ENCODE results near the gene SPINT1.
"Not testable (repeated sequence)": the region's sequence is repeated elsewhere in the genome, so short reads cannot be mapped to it uniquely, and the experiment has no call there.

Gene SPINT1

GRCh38 chr15:40853241-40853890 is 9.5 kb downstream of the SPINT1 start:
- Histone ChIP-seq H3K27me3 (ENCODE audit: insufficient read depth, insufficient read length) (no peaks in the 10 kb centered on the region), H3K9ac (ENCODE audit: insufficient read length, low read depth) (no peak overlapping the region), H3K36me3 (ENCODE audit: insufficient read depth, insufficient read length, low read length) (peaks cover 44% of the 10 kb centered on the region), H3K4me1 (ENCODE audit: insufficient read depth, insufficient read length) (peaks cover 6% of the 10 kb centered on the region), H3K4me3 (ENCODE audit: insufficient read length, low read depth) (no peak overlapping the region), H3K9me3 (ENCODE audit: insufficient read depth, low read length) (no peaks in the 10 kb centered on the region)
- DNase-seq (ENCODE audit: low read depth, low spot score) = no peak
- no peak for TF ChIP-seq ZNF274 (IDR thresholded peaks at IDR 0.05; ENCODE audit: low read depth, low read length)
- TF ChIP-seq YY1 (IDR thresholded peaks at IDR 0.05; ENCODE audit: insufficient read depth, insufficient read length) = no peak
- no peak for TF ChIP-seq SUZ12 (IDR thresholded peaks at IDR 0.05; ENCODE audit: extremely low read depth, insufficient read depth, insufficient read length)

- no peak for DNase-seq (ENCODE audit: low read depth, low spot score)
- no peaks in the 10 kb centered on the region for H3K27me3 ChIP-seq (ENCODE audit: insufficient read depth, insufficient read length)
- peaks cover 6% of the 10 kb centered on the region for H3K4me1 ChIP-seq (ENCODE audit: insufficient read depth, insufficient read length)
- H3K9ac ChIP-seq (ENCODE audit: insufficient read length, low read depth) = no peak overlapping the region
- TF ChIP-seq ZNF274 (IDR thresholded peaks at IDR 0.05; ENCODE audit: low read depth, low read length) (no peak), YY1 (IDR thresholded peaks at IDR 0.05; ENCODE audit: insufficient read depth, insufficient read length) (no peak), SUZ12 (IDR thresholded peaks at IDR 0.05; ENCODE audit: extremely low read depth, insufficient read depth, insufficient read length) (no peak)
- no peak overlapping the region for H3K4me3 ChIP-seq (ENCODE audit: insufficient read length, low read depth)
- H3K36me3 ChIP-seq (ENCODE audit: insufficient read depth, insufficient read length, low read length) = peaks cover 47% of the 10 kb centered on the region
- no peaks in the 10 kb centered on the region for H3K9me3 ChIP-seq (ENCODE audit: insufficient read depth, low read length)
Observed at GRCh38 chr15:40854161-40854560, 10.3 kb downstream of the SPINT1 start.

DNA sequence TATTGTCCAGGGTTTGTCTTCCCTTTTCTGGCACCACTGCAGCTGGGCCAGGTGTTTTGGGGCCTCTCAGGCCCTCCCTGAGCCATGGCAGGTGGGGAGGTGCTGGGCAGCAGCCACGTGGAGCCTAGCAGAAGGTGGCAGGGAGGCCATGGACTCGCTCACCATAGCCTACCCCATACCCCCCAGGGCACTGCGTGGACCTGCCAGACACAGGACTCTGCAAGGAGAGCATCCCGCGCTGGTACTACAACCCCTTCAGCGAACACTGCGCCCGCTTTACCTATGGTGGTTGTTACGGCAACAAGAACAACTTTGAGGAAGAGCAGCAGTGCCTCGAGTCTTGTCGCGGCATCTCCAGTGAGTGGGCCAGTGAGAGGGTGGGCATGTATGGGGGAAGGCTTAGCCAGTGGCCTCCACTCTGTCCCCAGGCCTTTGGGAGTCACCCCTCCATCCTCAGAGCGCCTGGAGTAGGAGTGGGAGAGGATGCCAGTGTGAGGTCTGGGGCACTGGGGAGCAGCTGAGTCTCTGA is 11.9 kb downstream of the SPINT1 start:
- H3K9ac ChIP-seq (ENCODE audit: insufficient read length, low read depth) = no peak overlapping the region
- H3K4me1 ChIP-seq (ENCODE audit: insufficient read depth, insufficient read length) = peaks cover 9% of the 10 kb centered on the region
- no peaks in the 10 kb centered on the region for H3K27me3 ChIP-seq (ENCODE audit: insufficient read depth, insufficient read length)
- TF ChIP-seq SUZ12 (IDR thresholded peaks at IDR 0.05; ENCODE audit: extremely low read depth, insufficient read depth, insufficient read length) (no peak), ZNF274 (IDR thresholded peaks at IDR 0.05; ENCODE audit: low read depth, low read length) (no peak), YY1 (IDR thresholded peaks at IDR 0.05; ENCODE audit: insufficient read depth, insufficient read length) (no peak)
- no peaks in the 10 kb centered on the region for H3K9me3 ChIP-seq (ENCODE audit: insufficient read depth, low read length)
- peaks cover 42% of the 10 kb centered on the region for H3K36me3 ChIP-seq (ENCODE audit: insufficient read depth, insufficient read length, low read length)
- DNase-seq (ENCODE audit: low read depth, low spot score) = no peak
- H3K4me3 ChIP-seq (ENCODE audit: insufficient read length, low read depth) = no peak overlapping the region

- Histone ChIP-seq H3K27me3 (ENCODE audit: insufficient read depth, insufficient read length) (no peaks in the 10 kb centered on the region), H3K36me3 (ENCODE audit: insufficient read depth, insufficient read length, low read length) (peaks cover 42% of the 10 kb centered on the region), H3K9ac (ENCODE audit: insufficient read length, low read depth) (no peak overlapping the region), H3K4me1 (ENCODE audit: insufficient read depth, insufficient read length) (peaks cover 9% of the 10 kb centered on the region), H3K9me3 (ENCODE audit: insufficient read depth, low read length) (no peaks in the 10 kb centered on the region), H3K4me3 (ENCODE audit: insufficient read length, low read depth) (no peak overlapping the region)
- DNase-seq (ENCODE audit: low read depth, low spot score) = no peak
- no peak for TF ChIP-seq YY1 (IDR thresholded peaks at IDR 0.05; ENCODE audit: insufficient read depth, insufficient read length)
- TF ChIP-seq ZNF274 (IDR thresholded peaks at IDR 0.05; ENCODE audit: low read depth, low read length) = no peak
- TF ChIP-seq SUZ12 (IDR thresholded peaks at IDR 0.05; ENCODE audit: extremely low read depth, insufficient read depth, insufficient read length) = no peak
Observed at GRCh38 chr15:40856746-40857145, 12.9 kb downstream of the SPINT1 start.

DNA sequence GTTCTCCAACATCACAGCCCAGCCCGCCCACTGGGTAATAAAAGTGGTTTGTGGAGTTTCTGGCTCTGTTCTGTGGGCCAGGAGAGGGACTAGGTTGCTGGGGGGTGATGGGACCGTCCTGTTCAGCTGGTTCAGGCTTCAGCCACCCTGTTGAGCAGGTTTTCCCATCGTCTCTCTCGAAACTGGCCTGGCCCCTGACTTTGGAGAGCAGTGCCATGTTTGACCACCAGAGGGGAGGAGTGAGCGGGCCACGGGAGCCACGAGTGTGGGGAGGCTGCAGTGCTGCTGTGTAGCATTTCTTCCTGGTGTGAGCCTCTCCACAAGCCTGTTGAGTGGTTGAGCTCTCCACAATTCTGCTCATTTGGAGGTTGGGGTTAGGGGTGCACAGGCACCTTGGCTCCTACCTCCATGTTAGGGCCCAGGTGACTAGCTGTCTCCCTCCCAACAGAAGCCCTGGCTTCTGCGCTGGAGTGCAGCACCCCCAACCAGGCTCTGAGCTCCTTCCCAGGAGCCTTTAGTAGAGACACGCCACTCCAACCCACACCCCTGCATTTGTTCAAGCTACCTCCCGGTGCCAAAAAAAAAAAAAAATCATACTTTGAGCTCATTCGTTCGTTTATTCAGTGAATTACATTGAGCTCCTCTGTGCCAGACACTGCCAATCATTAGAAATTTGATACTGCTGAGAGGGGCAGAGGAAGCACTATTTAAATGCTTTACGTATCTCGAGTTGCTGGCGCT is 13.9 kb downstream of the SPINT1 start:
- peaks cover 9% of the 10 kb centered on the region for H3K4me1 ChIP-seq (ENCODE audit: insufficient read depth, insufficient read length)

DNA sequence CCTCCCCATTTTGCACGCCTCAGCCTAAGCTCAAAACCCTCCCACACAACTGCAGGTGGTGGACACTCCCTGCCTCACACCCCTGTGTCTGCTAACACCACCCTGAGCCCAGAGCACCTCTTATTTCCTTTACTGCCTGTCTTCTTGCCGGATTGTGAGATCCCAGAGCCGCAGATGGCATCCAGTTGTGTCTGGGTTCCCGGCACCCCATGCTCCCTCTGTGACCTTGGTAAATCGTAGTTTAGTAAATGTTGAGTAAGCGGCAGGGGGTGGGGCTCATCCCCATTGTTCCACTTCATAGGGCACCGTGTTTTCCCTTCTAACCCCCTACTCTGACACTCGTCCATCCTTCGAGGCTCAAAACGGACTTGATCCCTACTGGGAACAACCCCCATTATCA is 14.9 kb downstream of the SPINT1 start:
- Histone ChIP-seq H3K36me3 (ENCODE audit: insufficient read depth, insufficient read length, low read length) (peaks cover 34% of the 10 kb centered on the region), H3K9me3 (ENCODE audit: insufficient read depth, low read length) (no peaks in the 10 kb centered on the region), H3K4me1 (ENCODE audit: insufficient read depth, insufficient read length) (peaks cover 9% of the 10 kb centered on the region), H3K4me3 (ENCODE audit: insufficient read length, low read depth) (no peak overlapping the region), H3K27me3 (ENCODE audit: insufficient read depth, insufficient read length) (no peaks in the 10 kb centered on the region), H3K9ac (ENCODE audit: insufficient read length, low read depth) (no peak overlapping the region)
- no peak for DNase-seq (ENCODE audit: low read depth, low spot score)
- TF ChIP-seq YY1 (IDR thresholded peaks at IDR 0.05; ENCODE audit: insufficient read depth, insufficient read length) = no peak
- no peak for TF ChIP-seq ZNF274 (IDR thresholded peaks at IDR 0.05; ENCODE audit: low read depth, low read length)
- no peak for TF ChIP-seq SUZ12 (IDR thresholded peaks at IDR 0.05; ENCODE audit: extremely low read depth, insufficient read depth, insufficient read length)

More for the DNA sequence above, 13.9 kb downstream of the SPINT1 start:
- H3K36me3 ChIP-seq (ENCODE audit: insufficient read depth, insufficient read length, low read length) = peaks cover 42% of the 10 kb centered on the region
- no peaks in the 10 kb centered on the region for H3K27me3 ChIP-seq (ENCODE audit: insufficient read depth, insufficient read length)
- no peak overlapping the region for H3K9ac ChIP-seq (ENCODE audit: insufficient read length, low read depth)
- H3K9me3 ChIP-seq (ENCODE audit: insufficient read depth, low read length) = no peaks in the 10 kb centered on the region
- no peak overlapping the region for H3K4me3 ChIP-seq (ENCODE audit: insufficient read length, low read depth)
- TF ChIP-seq ZNF274 (IDR thresholded peaks at IDR 0.05; ENCODE audit: low read depth, low read length) (no peak), SUZ12 (IDR thresholded peaks at IDR 0.05; ENCODE audit: extremely low read depth, insufficient read depth, insufficient read length) (no peak), YY1 (IDR thresholded peaks at IDR 0.05; ENCODE audit: insufficient read depth, insufficient read length) (no peak)
- no peak for DNase-seq (ENCODE audit: low read depth, low spot score)

GRCh38 chr15:40859206-40859851 is 15.5 kb downstream of the SPINT1 start:
- H3K36me3 ChIP-seq (ENCODE audit: insufficient read depth, insufficient read length, low read length) = peaks cover 28% of the 10 kb centered on the region
- no peak for TF ChIP-seq YY1 (IDR thresholded peaks at IDR 0.05; ENCODE audit: insufficient read depth, insufficient read length)
- no peak for TF ChIP-seq SUZ12 (IDR thresholded peaks at IDR 0.05; ENCODE audit: extremely low read depth, insufficient read depth, insufficient read length)
- no peak for TF ChIP-seq ZNF274 (IDR thresholded peaks at IDR 0.05; ENCODE audit: low read depth, low read length)
- H3K4me3 ChIP-seq (ENCODE audit: insufficient read length, low read depth) = no peak overlapping the region
- H3K9me3 ChIP-seq (ENCODE audit: insufficient read depth, low read length) = no peaks in the 10 kb centered on the region
- H3K9ac ChIP-seq (ENCODE audit: insufficient read length, low read depth) = no peak overlapping the region
- H3K4me1 ChIP-seq (ENCODE audit: insufficient read depth, insufficient read length) = peaks cover 9% of the 10 kb centered on the region
- no peak for DNase-seq (ENCODE audit: low read depth, low spot score)
- no peaks in the 10 kb centered on the region for H3K27me3 ChIP-seq (ENCODE audit: insufficient read depth, insufficient read length)

DNA sequence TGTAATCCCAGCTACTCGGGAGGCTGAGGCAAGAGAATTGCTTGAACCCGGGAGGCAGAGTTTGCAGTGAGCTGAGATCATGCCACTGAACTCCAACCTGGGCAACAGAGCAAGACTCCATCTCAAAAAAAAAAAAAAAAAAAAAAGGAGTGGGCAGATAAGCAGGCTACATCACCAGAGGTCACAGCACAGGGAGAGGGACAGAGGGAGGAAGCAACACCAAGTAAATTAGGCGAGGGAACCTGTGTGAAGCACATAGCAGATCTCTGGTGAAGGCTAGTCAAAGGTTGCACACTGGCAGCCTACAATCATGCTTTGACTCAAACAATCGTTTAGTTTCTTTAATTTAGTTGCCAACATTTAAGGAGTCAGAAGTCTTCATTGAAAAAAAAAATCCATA is 17.3 kb downstream of the SPINT1 start:
- H3K27me3 ChIP-seq (ENCODE audit: insufficient read depth, insufficient read length); H3K9ac ChIP-seq (ENCODE audit: insufficient read length, low read depth); DNase-seq (ENCODE audit: low read depth, low spot score); H3K9me3 ChIP-seq (ENCODE audit: insufficient read depth, low read length); H3K4me3 ChIP-seq (ENCODE audit: insufficient read length, low read depth); H3K4me1 ChIP-seq (ENCODE audit: insufficient read depth, insufficient read length): not testable (repeated sequence)
- H3K36me3 ChIP-seq (ENCODE audit: insufficient read depth, insufficient read length, low read length) = peaks cover 12% of the 10 kb centered on the region
